IPS DF 4.7 (cell line): Measurements from ENCODE around the gene GALNT10.

Experiments used
- DNase-seq: peaks from one replicate; pipeline ENCODE4 v3.0.0-alpha.2; 2013; ENCODE audit warnings: low spot score; ENCODE audit errors: extremely low read depth

The GALNT10 gene

DNA sequence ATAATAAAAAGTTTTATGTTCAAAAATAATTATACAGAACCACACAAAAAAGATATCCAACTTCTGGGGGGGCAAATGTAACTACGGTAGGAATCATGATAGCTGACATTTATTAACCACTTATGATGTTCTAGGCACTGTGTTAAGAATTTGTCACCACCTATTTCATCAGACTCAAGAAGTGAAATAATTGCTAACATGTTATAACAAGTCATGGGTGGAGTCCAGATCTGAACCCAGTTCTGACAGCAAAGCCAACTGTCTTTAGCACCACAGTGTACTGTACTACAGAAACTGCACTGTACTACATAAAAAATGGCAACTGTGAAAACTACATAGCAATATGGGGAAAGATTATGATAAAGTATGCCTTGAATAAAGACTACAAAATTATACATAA is 252.3 kb downstream of the GALNT10 start:
- DNase-seq = no peak

DNA sequence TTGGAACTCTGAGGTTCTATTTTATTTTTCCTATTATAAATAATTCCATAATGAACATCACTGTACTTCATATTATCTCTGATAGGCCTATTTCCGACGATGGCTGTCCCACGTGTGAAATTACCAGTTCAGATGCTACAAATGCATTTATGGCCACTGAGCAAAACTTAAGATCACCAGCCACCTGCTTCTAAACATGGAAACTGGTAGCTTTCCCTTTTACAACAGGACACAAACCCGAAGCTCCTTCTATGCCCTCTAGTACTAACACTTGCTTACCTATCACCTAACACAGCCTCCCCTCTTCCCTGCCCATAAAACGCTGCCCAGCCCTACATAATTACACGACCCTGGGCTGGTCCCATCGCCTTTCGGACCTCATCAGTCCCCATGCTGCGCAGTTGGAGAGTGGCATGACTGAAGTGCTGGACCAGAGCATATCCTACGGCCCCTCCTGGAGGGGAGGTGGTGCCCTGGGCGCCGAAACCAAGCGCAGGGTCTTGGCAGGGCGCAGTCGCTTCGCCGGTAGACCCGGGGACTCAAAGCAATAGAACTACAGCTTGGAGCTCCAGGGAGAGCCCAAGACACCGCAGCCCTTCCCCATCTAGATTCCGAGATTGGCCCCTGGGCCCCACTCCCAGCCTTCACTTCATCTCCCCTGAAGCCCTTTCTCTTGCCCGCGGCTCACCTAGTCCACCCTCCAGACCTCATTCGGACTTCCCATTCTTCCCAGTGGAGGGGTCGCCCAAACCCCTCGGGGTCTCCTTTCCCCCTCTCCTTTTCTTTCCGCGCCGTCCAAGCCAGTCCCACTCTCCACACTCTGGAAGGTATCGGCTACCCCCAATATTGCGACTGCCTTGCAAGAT is 254.3 kb downstream of the GALNT10 start:
- DNase-seq = no peak

- no peak for DNase-seq
Observed at GRCh38 chr5:154445422-154446194, 255.1 kb downstream of the GALNT10 start, which contains the start of gene SAP30L. Gene SAP30L, plus strand, starts transcription at chr5:154445997. Its CDS starts 608 bp downstream, at chr5:154446605.

GRCh38 chr5:154446195-154447088 is 255.9 kb downstream of the GALNT10 start:
- DNase-seq = no peak

DNA sequence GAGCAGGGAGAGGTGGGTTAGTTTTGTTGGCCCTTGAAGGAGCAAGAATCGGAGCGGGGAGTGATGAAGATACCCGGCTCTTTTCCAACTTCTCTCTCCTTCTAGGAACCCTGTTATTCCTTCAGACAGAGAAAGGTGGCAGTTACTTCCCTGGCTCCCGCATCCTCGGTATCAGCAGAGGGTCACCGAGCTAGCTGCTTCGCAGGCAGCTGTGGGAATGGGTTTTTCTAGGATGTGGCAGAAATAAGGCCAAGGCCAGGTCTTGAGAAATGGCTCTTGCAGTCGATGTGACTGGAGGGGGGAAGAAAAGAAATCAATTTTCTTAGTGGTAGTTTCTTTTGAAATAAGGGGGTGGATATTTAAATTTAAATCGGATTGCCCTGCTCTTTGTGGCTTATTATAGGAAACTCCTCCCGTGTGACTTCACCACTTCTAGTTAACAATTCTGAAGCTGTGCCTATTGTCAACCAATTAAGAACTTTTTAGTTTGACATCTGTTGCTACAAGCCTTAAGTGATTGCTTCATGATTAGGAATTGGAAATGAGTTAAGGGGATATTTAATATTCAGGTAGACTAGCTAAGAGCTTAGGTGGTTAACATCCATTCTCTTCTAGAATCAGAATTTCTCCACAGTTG is 256.7 kb downstream of the GALNT10 start:
- no peak for DNase-seq

GRCh38 chr5:154449786-154450185 is 259.3 kb downstream of the GALNT10 start:
- no peak for DNase-seq

GRCh38 chr5:154451957-154452356 is 261.4 kb downstream of the GALNT10 start:
- DNase-seq = no peak

DNA sequence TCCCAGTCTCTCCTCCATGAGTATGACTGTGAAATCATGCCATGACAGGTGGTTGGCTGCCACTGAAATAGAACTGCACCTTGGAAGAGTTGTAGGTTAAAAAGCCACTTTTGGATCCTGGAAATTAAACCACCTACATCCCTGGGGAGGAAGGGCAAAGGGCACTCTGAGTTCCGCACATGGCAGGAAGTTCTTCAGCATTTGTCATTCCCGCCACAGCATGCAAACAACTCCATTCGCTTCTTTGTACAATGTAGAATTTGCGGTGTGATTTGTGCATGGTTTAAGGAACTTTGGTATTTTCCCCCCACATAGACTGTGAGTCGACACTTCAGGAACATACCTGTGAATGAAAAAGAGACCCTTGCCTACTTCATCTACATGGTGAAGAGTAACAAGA is 265.1 kb downstream of the GALNT10 start:
- no peak for DNase-seq

GRCh38 chr5:154456540-154456939 is 266.0 kb downstream of the GALNT10 start:
- DNase-seq = no peak

DNA sequence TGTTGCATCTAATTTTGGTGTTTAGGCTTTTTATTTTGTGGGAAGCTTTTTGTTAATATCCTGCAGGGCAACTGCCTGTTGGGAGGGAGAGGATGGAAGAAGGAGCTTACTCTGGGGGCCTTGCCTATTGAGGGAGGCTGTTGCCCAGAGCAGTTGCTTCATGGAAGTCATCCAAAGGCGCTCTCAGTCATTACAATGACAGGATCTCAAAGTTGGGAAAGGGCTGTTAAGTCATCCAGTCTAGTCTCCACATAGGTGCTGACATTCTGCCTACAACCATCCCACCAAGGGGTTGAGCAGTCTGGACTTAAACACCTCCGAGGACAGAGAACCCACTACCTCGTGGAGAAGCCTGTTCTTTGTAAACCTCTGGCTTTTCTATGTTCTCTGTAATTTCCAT is 268.5 kb downstream of the GALNT10 start:
- DNase-seq = no peak

DNA sequence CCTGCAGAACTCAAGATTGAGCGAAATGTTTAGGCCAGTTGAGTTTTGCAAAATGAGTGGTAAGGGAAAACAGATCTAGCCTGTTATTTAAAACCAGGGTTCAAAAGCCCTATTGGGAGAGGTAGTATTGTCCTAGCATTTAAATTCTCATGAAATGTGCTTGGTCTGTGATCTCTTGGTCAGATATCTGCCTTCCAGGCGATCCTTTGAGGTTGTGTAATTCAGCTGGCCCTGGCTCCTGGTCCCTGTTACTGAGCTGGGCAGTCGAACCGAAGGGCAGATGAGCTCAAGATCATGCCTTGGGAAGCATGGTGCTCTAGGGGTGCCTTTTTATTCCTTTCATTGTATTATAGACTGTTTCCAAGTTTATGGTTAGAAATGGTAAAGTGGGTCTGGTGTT is 269.6 kb downstream of the GALNT10 start:
- no peak for DNase-seq

- no peak for DNase-seq
Observed at GRCh38 chr5:154461531-154461930, 271.0 kb downstream of the GALNT10 start.

DNA sequence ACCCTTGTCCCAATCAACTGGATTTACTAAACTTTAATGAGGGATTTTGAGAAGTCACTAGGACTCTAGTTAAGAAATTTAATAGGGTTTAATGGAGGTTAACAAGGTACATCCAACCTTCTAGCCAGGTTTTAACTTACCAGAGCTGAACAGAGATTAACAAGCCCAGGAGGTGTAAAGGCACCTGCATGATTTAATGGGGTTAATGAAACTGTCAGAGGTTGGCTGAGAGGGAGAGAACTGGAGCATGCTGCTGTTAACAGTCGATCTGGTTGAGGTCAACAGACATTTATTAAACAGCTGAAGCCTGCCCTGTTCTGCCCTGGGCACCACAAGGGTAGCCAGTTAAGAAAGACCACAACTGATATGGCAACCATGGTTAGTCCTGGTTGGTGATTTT is 273.9 kb downstream of the GALNT10 start:
- no peak for DNase-seq

GRCh38 chr5:154465169-154465568 is 274.6 kb downstream of the GALNT10 start:
- no peak for DNase-seq

GRCh38 chr5:154466147-154466546 is 275.6 kb downstream of the GALNT10 start:
- no peak for DNase-seq

GRCh38 chr5:154466671-154467070 is 276.1 kb downstream of the GALNT10 start:
- no peak for DNase-seq

GRCh38 chr5:154467655-154468354 is 277.3 kb downstream of the GALNT10 start:
- no peak for DNase-seq

DNA sequence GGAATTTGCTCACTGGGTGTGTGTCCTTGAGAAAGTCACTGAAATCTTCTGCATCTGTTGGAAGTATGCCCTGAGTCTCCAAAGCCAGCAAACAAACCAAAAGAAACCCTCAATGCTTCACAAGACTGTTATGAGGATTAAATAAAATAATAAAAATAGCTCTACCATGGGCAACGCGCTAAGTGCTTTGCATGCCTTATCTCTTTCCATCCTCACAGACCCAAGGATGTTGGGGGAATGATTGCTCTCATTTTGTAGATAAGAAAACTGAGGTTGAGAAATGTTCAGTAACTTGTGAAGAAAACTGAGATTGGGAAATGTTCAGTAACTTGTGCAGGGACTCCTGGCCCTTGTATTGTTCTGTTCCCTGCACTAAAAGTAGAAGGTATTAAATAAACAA is 279.6 kb downstream of the GALNT10 start:
- no peak for DNase-seq
